ENCODE data around the gene LPAR2. TPM values are rescaled to one million over a fixed set of nuclear protein-coding genes. Genes with fewer than 3 reads are reported as not detected.
"Not testable (repeated sequence)": the region's sequence is repeated elsewhere in the genome, so short reads cannot be mapped to it uniquely, and the experiment has no call there.

LPAR2 gene
- total RNA-seq, 1 donor from 2014 or later = 8.2 TPM

DNA sequence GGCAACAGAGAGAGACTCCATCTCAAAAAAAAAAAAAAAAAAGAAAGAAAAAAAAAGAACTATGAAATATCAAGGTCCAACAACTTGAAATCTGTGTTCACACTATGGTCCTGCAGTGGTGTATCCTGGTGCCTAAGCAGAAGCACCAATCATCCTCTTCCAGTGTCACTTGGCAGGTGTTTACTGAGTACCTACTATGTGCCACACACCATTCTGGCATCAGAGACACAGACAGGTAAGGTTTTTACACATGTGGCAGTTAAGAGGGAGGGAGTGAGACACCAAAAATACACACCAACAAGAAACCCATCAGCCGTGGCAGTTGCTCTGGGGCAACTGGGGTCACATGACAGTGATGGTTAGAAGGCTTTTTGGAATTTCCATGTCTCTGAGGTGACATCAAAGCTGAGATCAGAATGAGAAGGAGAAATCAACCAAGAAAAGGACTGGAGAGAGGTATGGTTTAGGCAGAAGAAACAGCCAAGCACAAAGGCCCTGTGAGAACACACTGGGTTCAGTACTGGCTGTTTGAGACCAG is 27.2 kb downstream of the LPAR2 start:
- no peaks in the 10 kb centered on the region for H3K27me3 Mint-ChIP-seq (ENCODE audit: low read depth)
- H3K36me3 Mint-ChIP-seq (ENCODE audit: low read depth) = no peaks in the 10 kb centered on the region
- no peak overlapping the region for H3K4me3 Mint-ChIP-seq (ENCODE audit: unreplicated experiment)
- peaks cover 2% of the 10 kb centered on the region for H3K4me1 Mint-ChIP-seq (ENCODE audit: low read depth)
- H3K9me3 Mint-ChIP-seq (ENCODE audit: low read depth) = no peaks in the 10 kb centered on the region
- no peak overlapping the region for H3K27ac Mint-ChIP-seq (ENCODE audit: unreplicated experiment)
- no peak for DNase-seq (ENCODE audit: low spot score)
- no peak for TF ChIP-seq CTCF (IDR thresholded peaks at IDR 0.05)

- H3K9me3 Mint-ChIP-seq (ENCODE audit: low read depth); H3K4me3 Mint-ChIP-seq (ENCODE audit: unreplicated experiment); H3K27ac Mint-ChIP-seq (ENCODE audit: unreplicated experiment); DNase-seq (ENCODE audit: low spot score); H3K4me1 Mint-ChIP-seq (ENCODE audit: low read depth); H3K36me3 Mint-ChIP-seq (ENCODE audit: low read depth); H3K27me3 Mint-ChIP-seq (ENCODE audit: low read depth): not testable (repeated sequence)
Observed at GRCh38 chr19:19598728-19599451, 29.1 kb downstream of the LPAR2 start.

DNA sequence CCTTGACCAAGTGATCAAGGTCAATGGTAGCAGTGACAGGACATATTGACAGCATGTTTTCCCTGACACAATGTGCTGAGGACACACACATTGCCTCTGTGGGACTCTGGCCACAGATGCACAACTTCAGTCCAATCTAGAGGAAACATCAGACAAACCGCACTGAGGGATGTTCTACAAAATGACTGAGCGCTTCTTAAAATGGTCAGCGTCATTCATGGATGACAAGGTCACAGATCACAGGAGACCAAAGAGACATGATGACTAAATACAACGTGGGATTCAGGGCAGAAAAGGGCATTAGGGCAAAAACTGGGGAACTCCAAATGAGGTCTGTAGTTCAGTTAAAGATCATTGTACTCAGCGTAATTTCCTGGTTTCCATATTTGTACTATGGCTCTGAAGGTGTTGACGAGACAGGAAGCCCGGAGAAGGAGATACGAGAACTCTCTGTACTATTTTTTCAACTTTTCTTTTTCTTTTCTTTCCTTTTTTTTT is 30.2 kb downstream of the LPAR2 start:
- TF ChIP-seq CTCF (IDR thresholded peaks at IDR 0.05) = no peak
- H3K9me3 Mint-ChIP-seq (ENCODE audit: low read depth) = no peaks in the 10 kb centered on the region

DNA sequence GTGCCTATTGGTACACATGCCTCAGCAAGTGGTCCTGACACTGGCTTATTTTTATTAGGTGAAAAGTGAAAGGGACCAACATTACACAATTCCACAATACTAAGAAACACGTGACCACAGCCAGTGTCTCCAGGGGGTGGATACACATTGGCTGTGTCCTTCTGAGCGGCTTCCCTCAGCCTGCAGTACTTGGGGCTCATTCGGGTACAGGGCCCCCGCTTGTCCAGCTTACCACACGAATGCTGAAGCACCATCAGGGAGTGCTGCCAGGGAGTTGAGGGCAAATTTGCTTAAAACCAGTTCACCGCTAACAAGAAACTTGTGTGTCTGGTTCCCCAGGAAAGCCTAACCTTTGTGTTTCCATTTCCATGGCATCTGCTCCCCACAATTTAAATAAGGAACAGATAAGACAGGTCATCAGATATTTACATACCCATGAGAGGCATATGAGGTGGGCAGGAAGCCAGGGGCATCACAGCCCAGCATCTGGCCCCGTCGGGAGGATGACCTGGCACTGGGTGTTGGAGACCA is 32.8 kb downstream of the LPAR2 start:
- Mint-ChIP-seq H3K27ac (ENCODE audit: unreplicated experiment) (no peak overlapping the region), H3K4me1 (ENCODE audit: low read depth) (peaks cover 27% of the 10 kb centered on the region), H3K36me3 (ENCODE audit: low read depth) (no peaks in the 10 kb centered on the region), H3K4me3 (ENCODE audit: unreplicated experiment) (no peak overlapping the region), H3K27me3 (ENCODE audit: low read depth) (no peaks in the 10 kb centered on the region), H3K9me3 (ENCODE audit: low read depth) (no peaks in the 10 kb centered on the region)
- no peak for DNase-seq (ENCODE audit: low spot score)
- no peak for TF ChIP-seq CTCF (IDR thresholded peaks at IDR 0.05)

More for the DNA sequence above, 30.2 kb downstream of the LPAR2 start:
- Mint-ChIP-seq H3K4me3 (ENCODE audit: unreplicated experiment) (no peak overlapping the region), H3K27me3 (ENCODE audit: low read depth) (no peaks in the 10 kb centered on the region), H3K36me3 (ENCODE audit: low read depth) (no peaks in the 10 kb centered on the region), H3K4me1 (ENCODE audit: low read depth) (peaks cover 9% of the 10 kb centered on the region), H3K27ac (ENCODE audit: unreplicated experiment) (no peak overlapping the region)
- DNase-seq (ENCODE audit: low spot score) = no peak

- Mint-ChIP-seq H3K27ac (ENCODE audit: unreplicated experiment) (no peak overlapping the region), H3K4me1 (ENCODE audit: low read depth) (peaks cover 27% of the 10 kb centered on the region), H3K27me3 (ENCODE audit: low read depth) (no peaks in the 10 kb centered on the region), H3K4me3 (ENCODE audit: unreplicated experiment) (no peak overlapping the region), H3K9me3 (ENCODE audit: low read depth) (no peaks in the 10 kb centered on the region), H3K36me3 (ENCODE audit: low read depth) (no peaks in the 10 kb centered on the region)
- DNase-seq (ENCODE audit: low spot score) = no peak
- no peak for TF ChIP-seq CTCF (IDR thresholded peaks at IDR 0.05)
Observed at GRCh38 chr19:19594381-19594780, 33.6 kb downstream of the LPAR2 start.

Measured in chondrocyte (in vitro differentiated cells).